Stimulated activated CD8-positive, alpha-beta memory T cell treated with anti-CD3 and anti-CD28 coated beads, Interleukin-15, amount 100 ng/mL, for 4 hours (primary cell): Measurements from ENCODE around the gene SON.
A peak's percentile ranks its signal among the peaks of the same experiment; 100 is the strongest.
"Not testable (repeated sequence)": the region's sequence is repeated elsewhere in the genome, so short reads cannot be mapped to it uniquely, and the experiment has no call there.

Source experiments
- DNase-seq, 2 donors: peaks; one replicate each; pipeline ENCODE4 v3.0.0-alpha.2; 2020; ENCODE audit warnings: low read depth in 2 of 2

The SON gene

GRCh38 chr21:33542640-33543504 is at the start of gene SON:
Gene SON, plus strand, starts transcription at chr21:33543038. Its CDS starts 55 bp downstream, at chr21:33543093.
- peak; percentile 95 to 97 for DNase-seq

- no peak for DNase-seq
These were observed 49.1 kb upstream of the SON start for GRCh38 chr21:33493756-33494155.

- no peak for DNase-seq
These were observed 47.1 kb upstream of the SON start for GRCh38 chr21:33495743-33496142.

GRCh38 chr21:33496345-33496744 is 46.5 kb upstream of the SON start:
- no peak for DNase-seq

- no peak for DNase-seq
These were observed 37.0 kb upstream of the SON start for GRCh38 chr21:33505833-33506232.

- DNase-seq, result not testable (repeated sequence)
These were observed 35.8 kb upstream of the SON start for GRCh38 chr21:33507003-33507402.

- DNase-seq, result no peak
These were observed 32.0 kb upstream of the SON start for GRCh38 chr21:33510826-33511225.

GRCh38 chr21:33511639-33512038 is 31.2 kb upstream of the SON start:
- DNase-seq, result no peak

GRCh38 chr21:33512481-33512880 is 30.4 kb upstream of the SON start:
- DNase-seq, result no peak

- DNase-seq, result no peak
These were observed 28.6 kb upstream of the SON start for GRCh38 chr21:33514229-33514628.

GRCh38 chr21:33518899-33519298 is 23.9 kb upstream of the SON start:
- no peak for DNase-seq

GRCh38 chr21:33522297-33522952 is 20.4 kb upstream of the SON start:
- DNase-seq, result no peak

GRCh38 chr21:33522953-33523349 is 19.9 kb upstream of the SON start:
- no peak for DNase-seq

GRCh38 chr21:33531007-33531406 is 11.8 kb upstream of the SON start:
- no peak for DNase-seq

- no peak for DNase-seq
These were observed 5.6 kb upstream of the SON start for GRCh38 chr21:33537212-33537611.

- no peak for DNase-seq
These were observed 3.2 kb upstream of the SON start for GRCh38 chr21:33539616-33540015.

- DNase-seq, result no peak
These were observed 2.1 kb upstream of the SON start for GRCh38 chr21:33540711-33541104.

- DNase-seq, result no peak
These were observed 1.6 kb upstream of the SON start for GRCh38 chr21:33541105-33541711.

GRCh38 chr21:33541756-33542639 is 840 bp upstream of the SON start, which contains the start of gene GART:
Gene GART, minus strand, starts transcription at chr21:33542117. Its CDS starts 2,802 bp downstream, at chr21:33539315.
- peak; percentile 63 to 67 for DNase-seq

GRCh38 chr21:33543505-33544129 is 779 bp downstream of the SON start:
- DNase-seq, result no peak
